SK-N-MC (cell line): ENCODE results near the gene TRIP4.
"Not testable (repeated sequence)": the region's sequence is repeated elsewhere in the genome, so short reads cannot be mapped to it uniquely, and the experiment has no call there.

ENCODE experiments used
- DNase-seq: peaks from one replicate; pipeline ENCODE4 v3.0.0-alpha.2; 2011; ENCODE audit warnings: low read depth, low spot score
- H3K27ac ChIP-seq: fragments of 200-600 bp; sonication (generic); 2 replicates; pipeline ENCODE4 v1.5.1; 2016; ENCODE audit warnings: mixed run types
- H3K36me3 ChIP-seq: fragments of 200-600 bp; sonication (generic); 2 replicates; pipeline ENCODE4 v1.6.1; 2017; ENCODE audit warnings: antibody characterized with exemption, low read length, mixed read lengths; ENCODE audit not compliant: insufficient read depth
- H3K4me3 ChIP-seq: fragments of 200-600 bp; sonication (generic); 2 replicates; pipeline ENCODE4 v1.5.1; 2016
- H3K9ac ChIP-seq: fragments of 200-600 bp; sonication (generic); 2 replicates; pipeline ENCODE4 v1.8.0; 2017; ENCODE audit warnings: mixed run types, mixed read lengths; ENCODE audit not compliant: insufficient read length
- H3K9me3 ChIP-seq: fragments of 200-600 bp; sonication (generic); 2 replicates; pipeline ENCODE4 v1.6.1; 2017; ENCODE audit warnings: low read depth, mild to moderate bottlenecking, antibody characterized with exemption, low read length, moderate library complexity, mixed read lengths
- EZH2 ChIP-seq: fragments of 200-600 bp; sonication (generic); IDR thresholded peaks from one replicate; pipeline ENCODE4 v1.6.1; 2017; ENCODE audit warnings: antibody characterized with exemption
- FOXP2 ChIP-seq: optimal IDR thresholded peaks from 2 replicates; pipeline ENCODE3; 2011; ENCODE audit warnings: mild to moderate bottlenecking, moderate library complexity; ENCODE audit not compliant: insufficient read depth; ENCODE audit errors: extremely low read length, control extremely low read depth
- POLR2AphosphoS5 ChIP-seq: IDR thresholded peaks from 2 replicates; pipeline ENCODE4 v1.6.1; 2012; ENCODE audit warnings: mild to moderate bottlenecking, low read depth, low read length, borderline replicate concordance

Gene TRIP4

GRCh38 chr15:64476550-64476949 is 88.9 kb downstream of the TRIP4 start:
- DNase-seq: no peak
- no peak overlapping the region for H3K9ac ChIP-seq
- no peaks in the 10 kb centered on the region for H3K36me3 ChIP-seq
- H3K4me3 ChIP-seq: no peak overlapping the region
- H3K27ac ChIP-seq: no peak overlapping the region
- no peaks in the 10 kb centered on the region for H3K9me3 ChIP-seq
- TF ChIP-seq POLR2AphosphoS5 (no peak), FOXP2 (no peak), EZH2 (no peak)

DNA sequence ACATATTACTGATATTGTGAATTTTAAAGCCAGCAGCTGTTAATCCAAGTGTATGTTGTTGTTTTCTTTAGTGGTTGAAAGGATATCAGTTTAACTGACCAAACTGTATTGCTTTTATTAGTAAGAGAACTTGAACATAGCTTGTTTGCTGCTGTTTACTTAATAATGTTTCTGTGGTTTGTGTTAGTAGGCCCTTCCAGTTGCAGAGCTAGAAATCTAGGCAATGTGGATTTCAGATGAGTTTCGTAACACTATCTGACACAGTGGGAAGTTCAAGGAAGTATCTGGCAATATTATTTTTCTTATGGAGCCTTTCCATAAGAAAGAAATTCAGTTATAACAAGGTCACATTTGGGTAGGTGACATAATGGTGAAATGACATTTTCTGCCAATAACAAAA is 91.2 kb downstream of the TRIP4 start:
- DNase-seq: no peak
- Histone ChIP-seq H3K4me3 (no peak overlapping the region), H3K9ac (no peak overlapping the region), H3K27ac (peak overlapping the region; percentile 64; the same call in 1 of the 2 replicates), H3K9me3 (no peaks in the 10 kb centered on the region), H3K36me3 (no peaks in the 10 kb centered on the region)
- TF ChIP-seq FOXP2 (no peak), EZH2 (no peak), POLR2AphosphoS5 (no peak)

- no peak for TF ChIP-seq POLR2AphosphoS5
- TF ChIP-seq EZH2: no peak
- TF ChIP-seq FOXP2: no peak
- Histone ChIP-seq H3K36me3 (no peaks in the 10 kb centered on the region), H3K9ac (no peak overlapping the region), H3K4me3 (no peak overlapping the region), H3K9me3 (no peaks in the 10 kb centered on the region), H3K27ac (no peak overlapping the region)
- no peak for DNase-seq
Observed at GRCh38 chr15:64480891-64481290, 93.3 kb downstream of the TRIP4 start.

DNA sequence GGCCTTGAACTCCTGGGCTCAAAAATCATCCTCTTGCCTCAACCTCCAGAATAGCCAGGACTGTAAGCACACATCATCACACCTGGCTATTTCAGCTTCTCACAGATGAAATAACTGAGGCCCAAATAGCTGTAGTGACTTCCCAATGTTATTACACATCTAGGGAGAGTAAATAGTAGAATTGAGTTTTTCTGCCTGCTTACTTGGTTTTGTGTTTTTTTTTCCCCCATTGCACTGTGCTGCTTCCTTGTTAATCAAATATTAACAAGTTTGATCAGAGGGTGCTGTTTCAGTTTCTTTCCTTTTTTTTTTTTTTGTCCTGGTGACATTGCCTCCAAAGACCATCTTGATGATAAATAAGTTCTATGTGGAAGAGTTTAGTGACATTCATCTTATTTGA is 96.1 kb downstream of the TRIP4 start:
- Histone ChIP-seq H3K27ac (no peak overlapping the region), H3K4me3 (no peak overlapping the region), H3K9me3 (no peaks in the 10 kb centered on the region), H3K36me3 (no peaks in the 10 kb centered on the region), H3K9ac (no peak overlapping the region)
- no peak for TF ChIP-seq POLR2AphosphoS5
- TF ChIP-seq FOXP2: no peak
- no peak for TF ChIP-seq EZH2
- no peak for DNase-seq

GRCh38 chr15:64485796-64486195 is 98.2 kb downstream of the TRIP4 start:
- Histone ChIP-seq H3K4me3 (no peak overlapping the region), H3K9ac (no peak overlapping the region), H3K27ac (no peak overlapping the region), H3K36me3 (no peaks in the 10 kb centered on the region), H3K9me3 (no peaks in the 10 kb centered on the region)
- DNase-seq: no peak
- no peak for TF ChIP-seq POLR2AphosphoS5
- no peak for TF ChIP-seq FOXP2
- TF ChIP-seq EZH2: no peak

DNA sequence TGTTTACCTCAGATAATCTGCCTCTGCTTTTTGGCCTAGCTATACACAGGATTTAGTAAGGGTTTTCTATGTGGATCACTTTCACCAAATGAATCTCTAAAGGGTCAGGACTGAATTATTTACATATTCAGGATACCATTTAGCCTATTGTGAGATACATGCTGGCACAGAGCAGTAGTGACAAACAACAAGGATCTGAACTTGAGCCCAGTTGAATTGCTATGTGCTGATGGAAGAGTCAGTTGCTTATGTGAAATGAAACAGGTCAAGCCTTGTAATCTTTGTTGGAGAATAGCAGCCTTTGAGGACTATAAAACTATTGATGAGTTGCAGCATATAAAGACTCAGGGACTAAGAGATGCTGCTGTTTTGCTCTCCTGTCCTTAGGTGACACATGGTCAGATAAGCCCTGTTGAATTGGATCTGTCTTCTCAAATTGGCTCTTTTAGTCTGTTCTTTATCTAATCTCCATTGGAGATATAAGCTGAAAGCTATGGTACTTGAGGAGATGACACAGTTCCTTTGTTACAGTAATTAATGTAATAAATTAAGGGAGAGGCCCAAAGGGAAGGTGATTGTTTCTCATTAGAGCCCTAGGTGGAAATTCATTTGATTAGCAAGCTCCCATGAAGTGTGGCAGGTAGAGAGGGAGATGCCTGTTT is 103.1 kb downstream of the TRIP4 start:
- H3K36me3 ChIP-seq: no peaks in the 10 kb centered on the region
- no peak for DNase-seq
- no peak overlapping the region for H3K9ac ChIP-seq

GRCh38 chr15:64493641-64494040 is 106.0 kb downstream of the TRIP4 start:
- no peaks in the 10 kb centered on the region for H3K36me3 ChIP-seq
- DNase-seq: no peak
- H3K4me3 ChIP-seq: no peak overlapping the region
- no peaks in the 10 kb centered on the region for H3K9me3 ChIP-seq
- no peak overlapping the region for H3K27ac ChIP-seq
- TF ChIP-seq EZH2: no peak
- no peak for TF ChIP-seq POLR2AphosphoS5
- TF ChIP-seq FOXP2: no peak
- H3K9ac ChIP-seq: no peak overlapping the region

More for the DNA sequence above, 103.1 kb downstream of the TRIP4 start:
- Histone ChIP-seq H3K9me3 (no peaks in the 10 kb centered on the region), H3K27ac (no peak overlapping the region), H3K4me3 (no peak overlapping the region)
- TF ChIP-seq FOXP2: no peak
- TF ChIP-seq EZH2: no peak
- no peak for TF ChIP-seq POLR2AphosphoS5

GRCh38 chr15:64495968-64496367 is 108.3 kb downstream of the TRIP4 start:
- H3K9ac ChIP-seq, H3K4me3 ChIP-seq, H3K9me3 ChIP-seq, H3K27ac ChIP-seq, DNase-seq: not testable (repeated sequence)
- H3K36me3 ChIP-seq: peaks cover 20% of the 10 kb centered on the region; the same call in 1 of the 2 replicates

- peaks cover 33% of the 10 kb centered on the region for H3K36me3 ChIP-seq
Observed at GRCh38 chr15:64500695-64501395, 113.2 kb downstream of the TRIP4 start.

More at GRCh38 chr15:64500695-64501395, 113.2 kb downstream of the TRIP4 start:
- no peak overlapping the region for H3K4me3 ChIP-seq
- H3K9me3 ChIP-seq: no peaks in the 10 kb centered on the region
- no peak overlapping the region for H3K27ac ChIP-seq
- DNase-seq: no peak
- TF ChIP-seq EZH2 (no peak), POLR2AphosphoS5 (no peak), FOXP2 (no peak)
- H3K9ac ChIP-seq: no peak overlapping the region
